Subcutaneous adipose tissue (tissue), 4 donors: Measurements from ENCODE around the gene SIRPA. TPM values are rescaled to one million over a fixed set of nuclear protein-coding genes. Genes with fewer than 3 reads are reported as not detected.

Source experiments
- total RNA-seq, 4 donors: library from RNA; depleted of rRNA; stranded (reverse); fragments of >200 nt; gene quantifications; one replicate each; pipeline ENCODE4 v1.1.0, GENCODE V29; 2016
- TF ChIP-seq, protein P1 (sequence below): fragments of 450-650 bp; IDR thresholded peaks from one replicate; pipeline ENCODE4 v1.5.1; 2016; ENCODE audit warnings: low read depth, mild to moderate bottlenecking, control low read depth, antibody characterized with exemption, moderate library complexity

Gene SIRPA
- total RNA-seq, 4 donors from 2014 or later, result 35.0 to 101 (median 53.1) TPM

DNA sequence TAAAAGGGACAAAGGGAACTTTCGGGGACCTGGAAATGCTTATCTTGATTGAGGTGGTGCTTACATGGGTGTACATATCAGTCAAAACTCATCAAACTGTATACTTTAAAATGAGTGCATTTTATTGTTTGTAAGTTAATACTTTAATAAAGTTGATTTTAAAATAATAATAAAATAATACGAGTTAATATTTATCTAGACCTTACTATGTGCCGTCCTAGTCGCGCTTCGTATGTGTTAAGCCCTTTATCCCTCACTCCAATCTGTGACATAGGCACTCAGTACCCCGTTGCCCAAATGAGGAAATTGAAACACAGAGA lies 51.2 kb downstream of the SIRPA start:
- TF ChIP-seq, protein P1, sequence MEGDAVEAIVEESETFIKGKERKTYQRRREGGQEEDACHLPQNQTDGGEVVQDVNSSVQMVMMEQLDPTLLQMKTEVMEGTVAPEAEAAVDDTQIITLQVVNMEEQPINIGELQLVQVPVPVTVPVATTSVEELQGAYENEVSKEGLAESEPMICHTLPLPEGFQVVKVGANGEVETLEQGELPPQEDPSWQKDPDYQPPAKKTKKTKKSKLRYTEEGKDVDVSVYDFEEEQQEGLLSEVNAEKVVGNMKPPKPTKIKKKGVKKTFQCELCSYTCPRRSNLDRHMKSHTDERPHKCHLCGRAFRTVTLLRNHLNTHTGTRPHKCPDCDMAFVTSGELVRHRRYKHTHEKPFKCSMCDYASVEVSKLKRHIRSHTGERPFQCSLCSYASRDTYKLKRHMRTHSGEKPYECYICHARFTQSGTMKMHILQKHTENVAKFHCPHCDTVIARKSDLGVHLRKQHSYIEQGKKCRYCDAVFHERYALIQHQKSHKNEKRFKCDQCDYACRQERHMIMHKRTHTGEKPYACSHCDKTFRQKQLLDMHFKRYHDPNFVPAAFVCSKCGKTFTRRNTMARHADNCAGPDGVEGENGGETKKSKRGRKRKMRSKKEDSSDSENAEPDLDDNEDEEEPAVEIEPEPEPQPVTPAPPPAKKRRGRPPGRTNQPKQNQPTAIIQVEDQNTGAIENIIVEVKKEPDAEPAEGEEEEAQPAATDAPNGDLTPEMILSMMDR, result no peak

DNA sequence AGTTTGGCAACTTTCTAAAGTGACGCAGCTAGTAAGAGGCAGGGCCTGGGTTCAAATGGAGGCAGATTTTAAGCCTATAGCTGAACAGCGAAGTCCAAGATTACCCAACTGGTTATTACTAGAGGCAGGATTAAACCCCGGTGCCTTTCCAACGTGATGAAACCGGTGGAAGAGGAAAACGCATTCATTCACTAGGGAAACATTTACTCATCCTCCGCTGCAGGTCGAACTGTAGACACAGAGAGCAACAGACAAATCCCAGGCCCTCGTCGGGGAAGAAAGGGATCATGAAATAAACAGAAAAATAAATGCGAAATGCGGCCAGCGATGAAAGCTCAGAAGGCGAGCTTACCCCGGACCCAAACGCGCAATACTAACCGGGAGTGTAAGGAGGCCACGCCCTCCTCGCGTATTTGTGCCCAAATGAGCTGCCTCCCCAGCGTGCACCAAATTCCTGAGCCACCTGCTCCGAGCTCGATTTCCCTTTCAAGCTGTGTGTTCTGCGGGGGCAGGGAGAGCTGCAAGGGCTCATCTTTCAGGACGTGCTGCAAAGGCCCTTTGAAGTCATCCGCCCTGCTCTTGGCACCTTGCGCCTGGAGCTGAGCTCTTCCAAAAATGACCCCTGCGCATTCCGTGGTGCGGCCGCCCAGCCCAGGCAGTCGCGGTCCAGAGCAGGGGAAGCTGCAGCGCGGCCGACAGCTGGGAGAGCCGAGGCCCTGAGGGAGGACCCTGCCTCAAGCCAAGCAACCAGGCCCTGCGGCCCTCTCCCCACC lies 51.7 kb downstream of the SIRPA start:
- TF ChIP-seq, protein P1, result no peak

DNA sequence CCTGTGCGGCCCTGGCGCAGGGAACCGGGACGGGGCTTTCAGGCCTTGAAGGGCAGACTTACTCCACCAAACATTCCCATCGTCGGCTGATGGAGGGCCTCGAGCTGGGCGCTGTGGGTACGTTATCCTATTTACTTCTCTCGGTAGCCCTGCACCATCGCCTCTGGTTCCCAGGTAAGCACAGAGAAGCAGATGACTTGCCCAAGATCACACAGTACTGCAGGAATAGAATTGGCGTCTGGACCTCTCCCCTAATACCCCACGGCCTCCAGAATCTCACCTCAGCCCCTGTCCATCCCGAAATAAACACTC lies 52.3 kb downstream of the SIRPA start:
- TF ChIP-seq, protein P1, result no peak

DNA sequence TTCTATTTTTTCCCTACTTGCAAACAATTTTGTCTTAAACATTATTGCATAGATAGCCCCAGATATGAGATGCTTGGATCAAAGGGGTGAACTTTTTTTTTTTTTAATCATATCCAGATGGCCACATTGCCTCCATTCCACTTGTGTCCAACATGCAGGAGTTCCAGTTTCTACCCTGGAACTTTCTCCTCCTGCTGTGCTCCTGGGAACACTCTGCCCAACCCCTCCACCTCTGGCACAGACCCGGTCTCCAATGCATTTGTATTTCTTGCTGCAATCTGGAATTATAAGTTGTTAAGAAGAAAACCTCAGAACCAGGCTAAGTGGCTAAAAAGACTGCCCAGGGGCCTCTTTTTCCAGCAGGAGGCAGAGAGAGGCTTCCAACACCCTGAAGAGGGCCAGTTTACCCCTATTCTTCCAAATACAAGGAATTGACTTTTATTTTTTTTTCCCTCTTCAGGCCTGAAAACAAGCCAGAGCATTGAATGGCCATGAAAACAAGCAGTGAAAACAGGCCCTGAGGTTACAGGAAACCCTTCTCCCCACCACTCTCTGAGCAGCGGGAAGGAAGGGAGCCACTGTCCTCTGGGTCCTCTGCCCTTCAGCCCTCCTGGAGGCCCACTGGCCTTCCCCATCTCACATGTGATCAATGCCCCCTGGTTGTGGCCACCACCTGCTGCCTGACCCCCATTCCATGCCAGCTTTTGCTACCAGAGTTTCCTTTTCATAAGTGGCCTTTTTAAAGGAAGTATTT lies 54.3 kb downstream of the SIRPA start:
- TF ChIP-seq, protein P1, result no peak

DNA sequence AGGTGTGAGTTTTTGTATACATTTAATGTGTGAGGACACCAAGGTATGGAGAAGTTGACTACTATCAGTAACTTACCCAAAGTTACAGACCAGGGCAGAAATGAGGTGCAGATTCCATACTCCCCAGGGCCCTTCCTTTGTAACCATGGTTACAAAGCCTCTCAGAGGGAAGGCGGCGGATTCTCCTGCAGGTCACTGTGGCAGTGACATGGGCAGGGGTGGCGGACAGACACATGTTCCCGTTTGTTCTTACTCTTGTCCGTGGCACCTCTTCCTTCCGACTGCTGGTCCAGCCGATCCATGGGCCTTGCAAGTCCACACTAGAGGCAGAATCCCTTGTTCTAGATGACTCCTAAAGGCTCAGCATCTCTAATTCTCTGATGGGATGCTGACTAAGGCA lies 55.6 kb downstream of the SIRPA start:
- TF ChIP-seq, protein P1, result no peak

DNA sequence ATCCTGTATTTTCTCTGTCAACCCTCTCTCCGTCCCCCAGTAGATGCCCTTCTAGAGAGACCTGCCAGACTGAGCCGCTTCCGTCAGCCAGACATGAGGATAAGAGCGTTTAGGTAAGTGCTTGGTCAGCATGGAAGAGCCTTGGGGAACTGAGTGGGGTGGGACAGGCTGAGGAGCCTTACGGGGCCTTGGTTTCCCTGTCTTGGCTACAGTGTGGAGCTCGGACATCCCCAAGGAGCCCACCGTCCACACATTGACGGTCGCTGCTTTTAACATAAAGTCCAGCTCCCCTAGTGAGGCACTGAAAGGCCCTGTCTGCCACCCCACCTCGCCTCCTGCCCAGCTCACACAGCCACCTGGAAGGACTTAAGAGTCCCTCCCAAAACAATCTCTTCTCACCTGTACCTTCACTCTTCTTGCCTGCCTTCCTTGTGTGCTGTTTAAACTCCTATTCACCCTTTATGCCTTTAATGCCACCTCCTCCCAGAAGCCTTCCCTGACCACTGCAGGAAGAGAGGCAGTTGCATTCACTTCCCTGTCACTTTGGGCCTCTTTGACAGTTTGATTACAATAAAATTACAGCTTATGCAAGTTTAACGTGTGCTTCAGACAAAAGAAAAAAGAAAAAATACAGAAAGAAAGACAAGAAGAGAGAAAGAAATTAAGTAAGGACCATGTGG lies 56.4 kb downstream of the SIRPA start:
- TF ChIP-seq, protein P1, result no peak
